ENCODE measurements around the gene HDAC9. TPM values are rescaled to one million over a fixed set of nuclear protein-coding genes. Genes with fewer than 3 reads are reported as not detected.

The HDAC9 gene
- total and polyA plus RNA-seq, 2 of the 13 experiments (the other 11 are each of a cell fraction or from before 2014, with no cell fraction given), result 0.05 to 0.07 TPM

GRCh38 chr7:18481776-18482175 is 13.8 kb upstream of the HDAC9 start (continued):
- no peak for TF ChIP-seq CC2D1A (CRISPR knock-in tag; IDR thresholded peaks at IDR 0.05)
- TF ChIP-seq ARNTL (CRISPR knock-in tag; IDR thresholded peaks at IDR 0.05), result no peak
- no peak for TF ChIP-seq NR2F1 (CRISPR knock-in tag; IDR thresholded peaks at IDR 0.05)
- TF ChIP-seq MEIS1 (CRISPR knock-in tag; IDR thresholded peaks at IDR 0.05; ENCODE audit: borderline replicate concordance), result no peak
- no peak for TF ChIP-seq SETDB1 (CRISPR knock-in tag; IDR thresholded peaks at IDR 0.05; ENCODE audit: borderline replicate concordance)

- Histone ChIP-seq H3K79me2 (ENCODE audit: insufficient read depth, low read length) (no peaks in the 10 kb centered on the region), H3K4me2 (ENCODE audit: low read depth, low read length) (no peak overlapping the region), H3K4me1 (ENCODE audit: insufficient read depth, low read length) (no peaks in the 10 kb centered on the region), H3K9me3 (ENCODE audit: low read length) (no peaks in the 10 kb centered on the region), H3K4me3 (replicated peaks in 1 of 3; ENCODE audit: insufficient read depth in 1 of 3, low read depth in 2 of 3, low read length in 3 of 3) (no peak overlapping the region), H3K27me3 (ENCODE audit: control insufficient read depth in 1 of 2, insufficient read depth in 2 of 2, low read length in 2 of 2) (no peaks in the 10 kb centered on the region), H2AFZ (ENCODE audit: low read length) (no peak overlapping the region), H3K27ac (ENCODE audit: extremely low read length, insufficient read depth, low read length) (no peak overlapping the region), H3K36me3 (replicated peaks in 1 of 2; ENCODE audit: control insufficient read depth in 1 of 2, insufficient read depth in 2 of 2, low read length in 2 of 2) (no peaks in the 10 kb centered on the region), H4K20me1 (ENCODE audit: insufficient read depth, low read length) (no peaks in the 10 kb centered on the region), H3K9ac (ENCODE audit: insufficient read depth, low read depth, low read length) (no peak overlapping the region)
- 0% methylated on average over 1 of the region's 1 CpG for WGBS (ENCODE audit: low lambda C conversion rate)
- in situ Hi-C loops (cut with HindIII; ENCODE audit: extremely low pct_ligation_motif_present, low pct_unique_long_range_greater_than_20kb), result no loop called here
- no peak for ATAC-seq
- no TSS peak for BruUV-seq (replicated peaks)
- DNase-seq (ENCODE audit: low spot score), result no peak
- intact Hi-C loops (cut with micrococcal nuclease; ENCODE audit: unreplicated experiment), result no loop called here
- ChIA-PET CTCF (ENCODE audit: low intra/inter-chr PET ratio, low total read pairs) (no interaction called here), POLR2A (no interaction called here)
- no peak for FAIRE-seq
- no peak for TF ChIP-seq ZMAT3 (CRISPR knock-in tag; conservative IDR thresholded peaks at IDR 0.05)
- no peak for TF ChIP-seq NFYC (CRISPR knock-in tag; IDR thresholded peaks at IDR 0.05)
- TF ChIP-seq ZNF777 (CRISPR knock-in tag; IDR thresholded peaks at IDR 0.05), result no peak
- no peak for TF ChIP-seq PRDM4 (CRISPR knock-in tag; IDR thresholded peaks at IDR 0.05; ENCODE audit: borderline replicate concordance)
- no peak for TF ChIP-seq CENPBD1 (CRISPR knock-in tag; IDR thresholded peaks at IDR 0.05; ENCODE audit: borderline replicate concordance, low read depth)
- TF ChIP-seq PRPF4 (IDR thresholded peaks at IDR 0.05; ENCODE audit: low read depth, low read length, poor library complexity, severe bottlenecking), result no peak
- no peak for TF ChIP-seq FOXM1 (CRISPR knock-in tag; IDR thresholded peaks at IDR 0.05)
- no peak for TF ChIP-seq ZNF891 (CRISPR knock-in tag; IDR thresholded peaks at IDR 0.05)
- no peak for TF ChIP-seq ZNF367 (CRISPR knock-in tag; IDR thresholded peaks at IDR 0.05; ENCODE audit: borderline replicate concordance)
- no peak for TF ChIP-seq NFE2L1 (CRISPR knock-in tag; IDR thresholded peaks at IDR 0.05; ENCODE audit: borderline replicate concordance)
- TF ChIP-seq KAT7 (CRISPR knock-in tag; IDR thresholded peaks at IDR 0.05; ENCODE audit: borderline replicate concordance), result no peak
- no peak for TF ChIP-seq ZFP41 (CRISPR knock-in tag; IDR thresholded peaks at IDR 0.05; ENCODE audit: borderline replicate concordance)
- TF ChIP-seq ZNF343 (CRISPR knock-in tag; IDR thresholded peaks at IDR 0.05), result no peak
- no peak for TF ChIP-seq HMG20B (CRISPR knock-in tag; conservative IDR thresholded peaks at IDR 0.05)
- no peak for TF ChIP-seq ZNF556 (CRISPR knock-in tag; IDR thresholded peaks at IDR 0.05; ENCODE audit: borderline replicate concordance)
- TF ChIP-seq ZMYM2 (CRISPR knock-in tag; IDR thresholded peaks at IDR 0.05), result no peak
- TF ChIP-seq SRSF9 (IDR thresholded peaks at IDR 0.05; ENCODE audit: borderline replicate concordance, insufficient read depth, low read depth, low read length, poor library complexity, severe bottlenecking), result no peak
Observed at GRCh38 chr7:18488049-18488448, 7.5 kb upstream of the HDAC9 start.
